GM10847 (cell line): ENCODE results near the gene KCNK15.

Experiments used
- POLR2A ChIP-seq: IDR thresholded peaks from 2 replicates; pipeline ENCODE4 v1.6.1; 2011; ENCODE audit not compliant: insufficient read length; ENCODE audit errors: extremely low read depth

Gene KCNK15

DNA sequence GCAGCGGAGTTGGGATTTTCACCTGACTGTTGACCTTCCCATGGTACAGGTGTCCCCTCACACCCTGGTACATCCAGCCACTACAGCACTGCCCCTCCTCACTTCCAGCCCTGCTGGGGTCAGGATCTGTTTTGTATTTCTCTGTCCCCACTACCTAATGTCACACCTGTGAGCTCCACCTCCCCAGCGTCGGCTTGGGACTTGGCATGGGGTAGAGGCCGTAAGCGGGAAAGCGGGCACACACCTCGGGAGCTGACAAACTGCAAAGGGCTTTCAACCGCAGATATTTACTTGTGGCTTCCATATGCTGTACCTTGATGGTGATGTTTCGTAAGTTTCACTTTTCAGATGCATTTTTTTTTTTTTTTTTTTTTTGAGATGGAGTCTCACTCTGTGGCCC lies 35.9 kb upstream of the KCNK15 start:
- TF ChIP-seq POLR2A, result no peak

DNA sequence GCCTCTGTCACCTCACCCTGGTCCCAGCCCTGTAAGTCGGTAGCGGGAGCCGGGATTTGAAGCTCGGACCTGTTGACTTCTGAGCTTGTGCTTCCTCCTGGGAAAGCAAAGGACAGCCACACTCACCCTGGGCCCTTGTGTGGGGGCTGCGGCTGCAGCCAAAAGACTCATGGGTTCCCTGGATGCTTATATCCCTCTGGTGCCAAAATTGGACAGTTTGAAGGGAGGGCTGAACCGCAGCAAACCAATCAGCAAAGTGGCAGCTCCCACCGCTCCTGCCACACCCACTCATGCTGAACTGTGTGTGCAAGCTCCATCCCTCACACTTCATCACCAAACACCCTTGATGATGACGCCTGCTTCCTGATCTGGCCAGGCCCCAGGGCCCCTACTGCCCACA lies 34.4 kb upstream of the KCNK15 start:
- TF ChIP-seq POLR2A, result no peak

DNA sequence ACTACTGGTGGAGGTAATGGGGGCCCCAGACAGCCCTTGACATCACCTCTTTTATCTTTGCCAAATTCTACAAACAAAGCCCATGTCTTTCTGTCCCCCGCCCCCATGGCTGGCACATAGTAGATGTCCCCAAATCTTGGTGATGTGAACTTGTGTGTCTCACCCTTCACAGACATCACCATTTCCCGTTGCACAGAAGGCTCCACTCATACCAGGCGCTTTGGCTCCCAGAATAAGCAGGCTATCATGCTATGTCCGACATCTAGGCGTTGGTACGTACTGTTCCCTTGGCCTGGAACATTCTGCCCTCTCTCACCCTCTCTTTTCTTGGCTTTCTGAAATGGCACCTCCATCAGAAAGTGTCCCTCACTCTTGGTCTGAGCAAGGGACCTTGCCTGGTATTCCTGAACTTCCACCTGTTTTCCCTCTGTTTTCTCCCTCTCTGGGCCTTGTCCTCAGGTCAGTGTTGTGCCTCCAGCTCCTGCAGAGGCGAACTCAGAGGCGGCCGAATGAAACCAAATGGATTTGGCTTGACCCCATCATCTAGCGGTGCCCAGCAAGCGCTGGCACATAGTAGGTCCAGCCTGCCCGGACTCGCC lies 31.5 kb upstream of the KCNK15 start:
- no peak for TF ChIP-seq POLR2A

DNA sequence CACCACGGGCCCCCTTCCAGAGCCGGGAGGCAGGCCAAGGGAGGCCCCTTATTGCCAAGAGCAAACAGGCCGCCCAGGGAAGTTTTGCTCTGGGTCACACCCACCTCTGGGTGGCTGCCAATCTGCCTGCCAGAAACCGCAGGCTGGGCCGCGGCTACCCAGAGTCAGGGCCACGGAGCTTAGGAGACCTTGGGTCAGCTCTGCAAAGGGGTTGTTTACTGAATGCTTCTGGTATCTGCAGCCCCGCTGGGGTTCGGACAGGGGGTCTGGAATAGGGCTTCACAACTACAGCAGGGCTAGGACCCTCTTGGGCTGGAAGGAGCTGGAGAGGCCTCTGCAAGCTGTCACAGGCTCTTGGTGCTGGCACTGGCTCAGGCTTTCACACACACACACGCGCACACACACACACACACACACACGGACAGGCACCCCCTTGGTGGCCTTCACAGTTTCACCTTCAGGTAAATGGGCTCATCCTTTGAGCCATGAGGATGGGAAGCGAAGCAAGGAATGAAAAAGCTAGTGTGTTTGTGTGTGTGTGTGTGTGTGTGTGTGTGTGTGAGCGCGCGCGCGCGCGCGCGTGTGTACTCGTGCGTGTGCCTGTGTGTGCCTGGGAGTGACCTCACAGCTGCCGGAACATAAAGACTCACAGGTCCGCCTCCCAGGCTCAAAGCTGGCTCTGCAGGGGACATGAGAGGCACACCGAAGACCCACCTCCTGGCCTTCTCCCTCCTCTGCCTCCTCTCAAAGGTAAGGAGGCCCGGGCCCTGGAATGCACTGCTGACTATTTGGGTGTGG lies 30.8 kb upstream of the KCNK15 start, which contains the start of gene CCN5:
Gene CCN5, plus strand, starts transcription at position 669 of the 798 bp plus-strand sequence. Its CDS starts 22 bp downstream, at position 691.
- no peak for TF ChIP-seq POLR2A

DNA sequence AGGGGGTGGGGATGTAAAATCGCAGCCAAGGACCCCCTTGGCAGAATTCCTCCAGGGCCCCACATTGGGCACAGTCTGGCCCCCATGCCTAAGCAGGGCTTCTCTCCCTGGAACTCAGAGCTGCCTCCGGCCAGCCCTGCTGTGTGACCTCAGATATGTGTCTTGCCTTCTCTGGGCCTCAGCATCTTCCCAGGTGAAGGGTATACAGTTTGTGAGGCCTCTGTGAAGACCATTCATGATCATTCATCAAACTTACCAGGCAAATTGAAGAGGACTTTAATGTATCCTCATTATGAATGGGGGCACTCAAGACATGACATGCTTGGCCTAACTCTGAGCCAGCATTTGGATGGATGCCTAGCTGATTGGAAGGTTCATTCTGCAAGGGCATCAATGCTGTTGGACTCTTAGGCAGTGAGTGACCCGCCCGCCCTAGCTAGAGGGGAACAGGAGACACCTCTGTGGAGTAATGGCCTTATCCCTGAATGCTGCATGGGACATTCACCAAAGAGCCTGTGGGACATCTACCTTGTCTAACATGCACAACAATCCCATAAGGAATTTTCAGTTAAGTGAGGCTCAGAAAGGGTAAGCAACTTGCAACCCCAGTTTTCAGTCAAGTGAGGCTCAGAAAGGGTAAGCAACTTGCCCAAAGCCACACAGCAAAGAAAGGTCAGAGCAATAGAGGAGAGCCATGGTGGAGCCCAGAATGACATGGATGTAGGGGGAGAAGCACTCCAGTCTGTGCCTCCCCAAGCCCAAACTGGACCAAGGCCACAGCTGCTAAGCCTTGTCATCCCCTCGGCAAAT lies 30.0 kb upstream of the KCNK15 start:
- no peak for TF ChIP-seq POLR2A

DNA sequence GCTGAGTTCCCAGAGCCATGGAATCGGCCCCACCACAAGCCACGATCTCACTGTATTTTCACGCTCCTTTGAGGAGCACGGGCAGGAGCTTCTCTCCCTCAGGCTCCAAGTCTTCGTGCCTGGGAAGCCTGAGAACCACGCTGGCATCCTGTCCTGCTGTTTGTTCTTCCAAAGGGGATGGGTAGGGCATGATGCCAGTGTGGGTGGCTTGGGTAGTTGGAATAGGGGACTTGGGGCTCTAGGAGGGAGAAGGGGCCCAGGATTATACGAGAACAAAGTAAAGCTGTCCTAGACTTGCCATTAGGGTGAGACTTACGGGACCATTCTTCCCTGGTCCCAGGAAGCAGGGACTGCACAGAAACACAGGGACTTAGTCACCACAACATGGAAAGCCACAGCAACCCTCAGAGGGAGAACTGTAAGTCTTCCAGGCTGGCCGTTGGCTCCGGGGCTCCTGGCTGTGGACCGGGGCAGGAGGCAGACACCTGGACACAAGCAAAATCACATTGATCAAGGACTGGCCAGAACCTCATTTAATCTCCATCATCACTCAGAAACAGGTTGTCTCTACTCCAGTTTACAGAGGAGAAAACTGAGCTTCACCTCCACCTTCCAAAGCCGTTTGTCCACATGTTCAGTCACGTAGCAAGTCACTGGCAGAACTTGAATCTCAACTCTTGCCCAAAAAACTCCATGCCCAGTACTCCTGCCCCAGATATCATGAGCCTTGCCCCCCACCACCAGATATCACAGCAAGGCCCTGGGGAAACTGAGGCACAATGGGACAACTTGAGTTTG lies 29.2 kb upstream of the KCNK15 start:
- no peak for TF ChIP-seq POLR2A

DNA sequence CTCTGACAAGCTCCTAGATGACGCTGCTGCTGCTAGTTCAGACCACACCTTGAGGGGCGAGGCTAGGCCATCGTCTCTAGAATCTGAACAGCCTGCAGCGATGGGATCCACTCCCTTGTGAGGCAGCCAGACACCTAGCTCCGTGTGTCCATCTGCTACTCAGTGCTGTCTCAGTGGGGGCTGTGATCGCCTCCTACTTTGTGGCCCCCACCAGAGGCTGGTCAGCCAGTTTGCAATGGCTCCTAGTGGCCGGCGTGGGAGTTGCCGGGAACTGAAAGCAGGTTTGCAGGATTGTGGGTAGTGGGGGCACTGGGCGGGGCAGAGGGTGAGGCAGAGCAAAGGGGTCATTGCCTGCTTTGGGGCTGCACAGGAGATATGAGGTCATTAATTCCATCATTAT lies 27.7 kb upstream of the KCNK15 start:
- no peak for TF ChIP-seq POLR2A

DNA sequence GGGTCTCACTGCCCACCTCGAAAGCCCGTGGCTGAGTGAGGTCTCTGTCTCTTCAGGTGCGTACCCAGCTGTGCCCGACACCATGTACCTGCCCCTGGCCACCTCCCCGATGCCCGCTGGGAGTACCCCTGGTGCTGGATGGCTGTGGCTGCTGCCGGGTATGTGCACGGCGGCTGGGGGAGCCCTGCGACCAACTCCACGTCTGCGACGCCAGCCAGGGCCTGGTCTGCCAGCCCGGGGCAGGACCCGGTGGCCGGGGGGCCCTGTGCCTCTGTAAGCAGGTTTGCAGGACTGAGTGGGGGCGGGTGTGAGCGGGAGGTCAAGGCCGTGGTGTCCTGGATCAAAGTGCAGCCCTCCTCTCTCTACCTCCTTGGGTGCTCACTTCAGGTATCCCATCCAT lies 25.8 kb upstream of the KCNK15 start:
- no peak for TF ChIP-seq POLR2A

DNA sequence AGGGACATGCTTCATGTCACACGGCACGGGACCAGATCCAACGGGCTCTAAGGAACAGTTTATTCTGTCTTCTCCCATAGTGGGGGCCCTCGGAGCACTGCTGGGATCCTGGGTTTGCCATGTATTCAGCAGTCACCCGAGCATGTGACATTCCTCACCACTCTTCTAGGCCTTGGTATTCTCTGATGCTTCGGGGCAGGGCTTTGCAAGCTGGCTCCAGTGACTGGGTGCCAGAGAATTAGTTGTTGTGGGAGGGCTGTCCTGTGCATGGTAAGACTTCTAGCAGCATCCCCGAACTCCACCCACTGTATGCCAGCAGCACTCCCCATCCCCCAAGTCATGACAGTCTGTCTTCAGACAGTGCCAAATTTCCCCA lies 25.1 kb upstream of the KCNK15 start:
- TF ChIP-seq POLR2A, result no peak

DNA sequence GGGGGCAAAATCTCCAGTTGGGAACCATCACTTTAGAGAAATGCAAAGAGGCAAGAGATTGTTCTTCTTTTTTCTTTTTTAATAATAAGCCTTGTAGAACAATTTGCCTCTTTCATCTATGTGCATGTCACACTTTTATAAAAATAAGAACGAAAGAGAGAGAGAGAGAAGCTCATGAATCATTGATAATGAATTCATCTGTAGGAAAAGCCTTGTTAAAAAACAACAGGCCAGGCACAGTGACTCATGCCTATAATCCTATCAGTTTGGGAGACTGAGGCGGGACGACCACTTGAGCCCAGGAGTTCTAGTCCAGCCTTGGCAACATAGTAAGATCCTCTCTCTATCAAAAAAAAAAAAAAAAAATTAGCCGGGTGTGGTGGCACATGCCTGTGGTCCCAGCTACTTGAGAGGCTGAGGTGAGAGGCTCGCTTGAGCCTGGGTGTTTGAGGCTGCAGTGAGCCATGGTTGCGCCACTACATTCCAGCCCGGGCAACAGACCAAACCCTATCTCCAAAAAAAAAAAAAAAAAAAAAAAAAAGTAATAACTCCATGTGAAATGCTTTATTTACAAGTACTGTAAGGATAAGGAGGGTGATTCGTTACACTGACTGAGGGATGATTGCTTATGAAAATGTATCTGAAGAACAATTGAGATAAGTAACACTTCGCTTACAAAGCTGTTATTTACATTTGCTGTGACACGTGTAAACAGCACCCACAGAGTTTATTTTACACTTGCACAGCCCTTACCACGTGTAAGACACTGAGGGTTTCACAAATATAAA lies 24.5 kb upstream of the KCNK15 start:
- TF ChIP-seq POLR2A, result no peak

DNA sequence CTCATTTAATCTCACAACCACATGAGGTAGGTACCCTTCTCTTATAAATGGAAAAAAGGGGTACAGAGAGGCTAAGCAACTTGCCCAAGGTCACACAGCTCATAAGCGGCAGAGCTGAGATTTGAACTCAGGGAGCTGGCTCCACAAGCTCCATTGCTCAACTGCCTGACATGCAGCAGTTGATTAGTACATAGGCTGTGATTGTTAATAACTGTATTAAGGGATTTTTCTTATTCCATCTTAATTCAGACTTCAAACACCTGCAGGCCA lies 23.9 kb upstream of the KCNK15 start:
- TF ChIP-seq POLR2A, result no peak

DNA sequence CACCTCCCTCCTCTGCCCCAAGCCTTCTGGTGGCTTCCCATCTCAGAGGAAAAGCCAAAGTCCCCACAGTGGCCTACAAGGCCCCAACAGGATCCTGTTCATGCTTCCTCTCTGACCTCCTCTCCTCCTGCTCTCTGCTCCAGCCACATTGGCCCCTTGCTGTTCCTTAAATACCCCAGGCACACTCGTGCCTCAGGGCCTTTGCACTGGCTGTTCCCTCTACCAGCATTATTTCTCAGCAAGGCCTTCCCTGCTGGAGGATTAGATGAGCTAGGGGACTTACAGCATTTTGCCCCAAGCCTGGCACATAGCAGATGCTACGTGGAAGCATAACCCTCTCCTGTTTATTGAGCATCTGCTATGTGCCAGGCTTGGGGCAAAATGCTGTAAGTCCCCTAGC lies 22.7 kb upstream of the KCNK15 start:
- no peak for TF ChIP-seq POLR2A

DNA sequence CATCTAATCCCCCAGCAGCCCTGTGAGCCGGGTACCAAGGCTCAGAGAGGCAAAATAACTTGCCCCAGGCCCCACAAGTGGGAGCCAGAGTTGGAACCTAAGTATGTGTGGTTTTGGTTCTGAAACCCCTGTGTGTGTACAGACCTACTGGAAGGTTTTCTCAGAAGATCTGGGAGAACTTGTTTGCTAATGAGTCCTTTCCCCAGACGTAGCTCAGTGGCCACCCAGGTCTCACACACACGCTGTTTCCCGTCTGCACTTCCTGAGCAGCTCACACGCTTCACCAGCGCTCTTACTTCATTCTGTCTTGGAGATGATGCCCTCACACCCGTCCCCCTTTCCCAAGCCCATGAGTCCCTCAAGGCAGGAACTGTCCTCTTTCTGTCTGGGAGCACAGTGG lies 22.3 kb upstream of the KCNK15 start:
- no peak for TF ChIP-seq POLR2A

DNA sequence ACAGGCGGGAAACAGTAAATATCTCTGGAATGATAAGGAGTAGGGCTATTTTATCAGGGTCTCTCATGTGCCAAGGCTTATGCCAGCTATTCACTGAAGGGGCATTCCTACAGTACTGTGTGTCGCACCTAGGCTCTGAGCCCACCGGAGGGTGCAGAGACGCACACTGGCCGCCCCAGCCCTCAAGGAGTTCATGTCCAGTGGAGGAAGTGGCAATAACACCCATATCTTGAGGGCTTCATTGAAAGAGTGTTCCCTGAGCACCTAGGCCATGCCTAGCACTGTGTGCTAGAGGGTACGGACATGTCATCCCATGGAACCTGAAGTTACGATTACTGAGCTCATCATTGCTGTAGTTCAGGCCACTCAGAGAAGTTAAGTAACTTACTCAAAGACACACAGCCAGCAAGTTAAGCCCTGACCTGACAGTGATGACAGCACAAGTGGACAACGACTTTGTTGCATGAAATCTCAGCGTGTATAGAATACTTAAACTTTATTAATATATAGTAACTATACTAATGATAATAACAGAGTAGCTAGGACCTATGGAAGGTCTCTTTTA lies 21.8 kb upstream of the KCNK15 start:
- no peak for TF ChIP-seq POLR2A
